AG10803 (cell line): ENCODE data around the gene TMEM108.

Source experiments
- DNase-seq: peaks from one replicate; pipeline ENCODE4 v3.0.0; 2010; ENCODE audit warnings: low read depth
- H3K4me3 ChIP-seq: 2 replicates; pipeline ENCODE4 v1.5.1; 2011; ENCODE audit warnings: mild to moderate bottlenecking, low read length, control low read depth
- TF ChIP-seq, protein P1 (sequence below): conservative IDR thresholded peaks from 2 replicates; pipeline ENCODE4 v1.5.1; 2011; ENCODE audit warnings: mild to moderate bottlenecking, low read length, control low read depth, inconsistent platforms

The TMEM108 gene

DNA sequence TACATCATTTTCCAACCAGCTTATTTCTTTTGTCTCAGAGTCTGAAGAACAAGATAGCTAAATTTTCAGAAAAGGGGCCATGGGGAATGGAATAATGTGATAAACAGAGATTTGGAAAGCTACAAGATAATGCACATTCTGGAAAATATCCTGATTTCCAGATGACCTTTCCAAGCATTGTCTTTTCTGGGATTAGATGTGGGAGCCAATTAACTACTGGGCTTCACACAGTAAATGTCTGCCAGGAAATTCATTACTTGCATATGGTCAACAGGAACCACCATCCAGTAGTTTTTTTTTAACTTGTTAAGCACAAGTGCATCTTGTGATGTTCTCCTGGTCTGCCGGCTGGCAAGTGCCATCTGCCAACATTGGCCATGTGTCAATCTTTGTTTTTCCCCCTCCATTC is 230.5 kb downstream of the TMEM108 start:
- TF ChIP-seq, protein P1, sequence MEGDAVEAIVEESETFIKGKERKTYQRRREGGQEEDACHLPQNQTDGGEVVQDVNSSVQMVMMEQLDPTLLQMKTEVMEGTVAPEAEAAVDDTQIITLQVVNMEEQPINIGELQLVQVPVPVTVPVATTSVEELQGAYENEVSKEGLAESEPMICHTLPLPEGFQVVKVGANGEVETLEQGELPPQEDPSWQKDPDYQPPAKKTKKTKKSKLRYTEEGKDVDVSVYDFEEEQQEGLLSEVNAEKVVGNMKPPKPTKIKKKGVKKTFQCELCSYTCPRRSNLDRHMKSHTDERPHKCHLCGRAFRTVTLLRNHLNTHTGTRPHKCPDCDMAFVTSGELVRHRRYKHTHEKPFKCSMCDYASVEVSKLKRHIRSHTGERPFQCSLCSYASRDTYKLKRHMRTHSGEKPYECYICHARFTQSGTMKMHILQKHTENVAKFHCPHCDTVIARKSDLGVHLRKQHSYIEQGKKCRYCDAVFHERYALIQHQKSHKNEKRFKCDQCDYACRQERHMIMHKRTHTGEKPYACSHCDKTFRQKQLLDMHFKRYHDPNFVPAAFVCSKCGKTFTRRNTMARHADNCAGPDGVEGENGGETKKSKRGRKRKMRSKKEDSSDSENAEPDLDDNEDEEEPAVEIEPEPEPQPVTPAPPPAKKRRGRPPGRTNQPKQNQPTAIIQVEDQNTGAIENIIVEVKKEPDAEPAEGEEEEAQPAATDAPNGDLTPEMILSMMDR, result no peak
- DNase-seq, result no peak
- no peak overlapping the region for H3K4me3 ChIP-seq

DNA sequence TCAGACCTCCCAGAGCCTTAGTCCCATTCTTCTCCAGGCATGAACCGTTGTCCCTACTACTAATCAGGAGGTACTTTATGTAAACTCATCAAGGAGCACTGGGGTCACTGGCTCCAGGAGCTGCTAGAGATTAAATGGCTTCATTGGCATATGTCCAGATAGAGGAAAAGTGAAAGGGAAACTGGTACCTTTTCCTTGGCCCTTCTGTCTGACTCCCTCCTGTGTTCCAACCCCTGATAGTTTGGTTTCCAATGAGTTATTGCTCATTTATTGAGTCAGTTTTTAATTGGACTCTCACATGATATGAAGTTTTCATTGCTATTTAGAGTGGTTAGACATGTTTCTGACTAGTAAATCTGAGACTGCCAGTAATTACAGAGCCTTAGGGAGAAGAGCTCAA is 231.2 kb downstream of the TMEM108 start:
- TF ChIP-seq, protein P1, result no peak
- no peak overlapping the region for H3K4me3 ChIP-seq
- no peak for DNase-seq

DNA sequence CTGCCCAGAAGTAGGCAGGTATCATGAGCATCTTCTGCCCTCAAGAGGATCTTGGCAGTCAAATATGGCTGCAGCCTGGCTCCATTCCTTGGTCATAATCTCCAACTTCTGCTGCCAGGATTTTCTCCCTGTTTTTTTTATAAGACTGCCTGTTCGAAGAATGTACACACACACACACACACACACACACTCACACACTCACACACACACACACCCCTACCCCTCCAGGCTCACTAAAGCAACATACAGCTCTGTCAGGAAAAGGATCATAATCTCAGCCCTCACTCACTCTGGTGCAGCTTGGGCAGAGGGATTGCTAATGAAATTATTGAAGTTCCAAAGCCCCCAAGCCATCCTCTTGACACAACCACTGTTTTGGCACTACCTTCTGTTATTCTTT is 232.4 kb downstream of the TMEM108 start:
- no peak for DNase-seq
- TF ChIP-seq, protein P1, result no peak
- no peak overlapping the region for H3K4me3 ChIP-seq

DNA sequence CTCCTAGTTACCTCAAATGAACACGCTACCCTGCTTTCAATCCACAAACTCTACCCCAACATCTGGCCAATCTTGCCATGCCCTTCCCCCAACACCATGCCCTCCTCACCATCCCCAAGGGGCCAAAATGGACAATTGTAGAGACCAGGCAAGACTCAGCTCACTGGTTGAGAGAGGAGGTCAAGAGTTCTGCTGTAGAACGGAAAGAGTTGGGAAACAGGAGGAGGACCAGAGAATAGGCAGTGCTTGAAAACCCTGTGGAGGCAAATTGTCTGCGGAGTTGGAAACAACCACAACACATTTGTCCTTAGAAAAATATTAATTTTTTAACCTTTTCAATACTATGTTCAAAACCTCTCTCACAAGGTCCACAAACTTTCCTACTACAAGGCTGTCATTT is 232.9 kb downstream of the TMEM108 start:
- DNase-seq, result no peak
- TF ChIP-seq, protein P1, result no peak
- H3K4me3 ChIP-seq, result no peak overlapping the region

DNA sequence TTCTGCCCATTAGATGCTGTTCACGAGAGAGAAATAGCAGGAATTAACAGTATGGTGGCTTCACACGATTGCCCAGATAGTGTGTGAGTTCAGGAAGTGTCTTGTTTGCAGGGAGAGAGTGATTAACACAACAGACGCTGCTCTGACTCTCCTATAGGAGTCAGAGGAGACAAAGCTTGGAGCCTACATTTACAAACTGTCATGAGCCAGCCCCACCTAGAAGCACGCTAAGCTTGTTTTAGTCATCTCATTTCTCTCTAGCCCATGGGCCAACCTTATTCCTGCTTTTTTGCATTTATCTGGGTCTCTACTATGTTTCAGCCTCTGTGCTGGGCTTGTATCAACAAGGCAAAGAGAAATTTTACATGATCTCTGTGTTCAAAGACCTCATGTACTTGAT is 233.3 kb downstream of the TMEM108 start:
- TF ChIP-seq, protein P1, result no peak
- H3K4me3 ChIP-seq, result no peak overlapping the region
- no peak for DNase-seq

DNA sequence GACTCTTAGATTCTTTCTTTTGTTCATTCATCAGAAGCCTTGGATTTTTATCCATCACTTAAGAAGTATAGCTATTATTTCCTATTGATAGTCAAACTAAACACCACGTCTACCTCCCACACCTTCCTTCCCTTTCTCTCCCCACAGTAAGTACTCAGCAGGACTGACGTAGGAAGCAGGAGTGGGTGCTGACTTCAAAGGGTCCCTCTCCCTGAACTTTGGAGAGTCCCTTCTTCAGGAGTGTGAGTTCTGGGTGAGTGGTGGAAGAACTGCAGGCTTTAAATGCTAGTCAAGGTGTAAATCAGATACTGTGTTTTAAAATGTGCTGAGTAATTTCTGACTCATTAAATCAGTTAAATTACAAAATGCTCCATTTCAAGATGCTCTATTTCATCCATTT is 235.2 kb downstream of the TMEM108 start:
- no peak for DNase-seq
- no peak overlapping the region for H3K4me3 ChIP-seq
- TF ChIP-seq, protein P1, result no peak

DNA sequence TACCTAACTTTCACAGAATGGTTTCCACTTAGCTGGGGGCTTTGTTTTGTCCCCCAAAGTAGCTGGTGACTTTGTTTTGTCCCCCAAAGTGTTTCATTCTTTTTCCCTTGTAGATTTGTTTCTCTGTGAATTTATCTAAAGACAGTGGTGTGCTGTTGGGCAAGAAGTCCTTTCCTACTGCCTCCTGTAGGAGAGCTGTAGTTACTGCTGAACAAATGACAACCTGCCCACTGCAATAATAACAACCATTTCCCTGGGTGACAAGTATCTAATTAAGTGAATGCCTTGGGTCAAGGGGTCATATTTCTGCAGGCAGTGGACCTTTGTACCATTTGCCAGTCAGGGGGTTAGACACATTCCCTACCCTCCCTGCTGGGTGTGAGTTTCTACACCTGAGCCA is 236.3 kb downstream of the TMEM108 start:
- H3K4me3 ChIP-seq, result no peak overlapping the region
- TF ChIP-seq, protein P1, result no peak
- no peak for DNase-seq
